H4 (cell line): ENCODE measurements around the gene UBXN10. TPM values are rescaled to one million over a fixed set of nuclear protein-coding genes. Genes with fewer than 3 reads are reported as not detected.

Source experiments
- DNase-seq: peaks from one replicate; pipeline ENCODE4 v3.0.0-alpha.2; 2015; ENCODE audit warnings: low spot score
- total RNA-seq: library from RNA; depleted of rRNA; stranded (reverse); fragments of >200 nt; shearing (Covaris generic); gene quantifications from 2 replicates; pipeline ENCODE4 v1.2.3, GENCODE V29; 2014; rRNA removed

The UBXN10 gene
- total RNA-seq, result not detected in 2 replicates

GRCh38 chr1:20185834-20186782 is at the start of gene UBXN10, which contains the start of gene PLA2G2C:
Gene UBXN10 (plus strand): TSS chr1:20186096. CDS start chr1:20190562, 4,466 bp downstream.
Gene PLA2G2C (minus strand): TSS chr1:20186518. CDS start chr1:20177363, 9,155 bp downstream.
- DNase-seq, result no peak

- DNase-seq, result no peak
These were observed 49.6 kb upstream of the UBXN10 start for GRCh38 chr1:20136249-20136648.

GRCh38 chr1:20137055-20137454 is 48.8 kb upstream of the UBXN10 start:
- no peak for DNase-seq

GRCh38 chr1:20137604-20138003 is 48.3 kb upstream of the UBXN10 start:
- DNase-seq, result no peak

GRCh38 chr1:20138346-20138745 is 47.5 kb upstream of the UBXN10 start:
- no peak for DNase-seq

GRCh38 chr1:20138961-20139550 is 46.8 kb upstream of the UBXN10 start, which contains the start of gene PLA2G2F:
Gene PLA2G2F (plus strand): TSS chr1:20139323. CDS start chr1:20139428, 105 bp downstream.
- no peak for DNase-seq

- no peak for DNase-seq
These were observed 45.9 kb upstream of the UBXN10 start for GRCh38 chr1:20139776-20140612.

GRCh38 chr1:20141001-20141400 is 44.9 kb upstream of the UBXN10 start:
- DNase-seq, result no peak

- DNase-seq, result no peak
These were observed 44.4 kb upstream of the UBXN10 start for GRCh38 chr1:20141466-20141865.

- no peak for DNase-seq
These were observed 43.7 kb upstream of the UBXN10 start for GRCh38 chr1:20142001-20142710.

GRCh38 chr1:20143318-20143717 is 42.6 kb upstream of the UBXN10 start:
- DNase-seq, result no peak

GRCh38 chr1:20143734-20144565 is 41.9 kb upstream of the UBXN10 start:
- no peak for DNase-seq

- no peak for DNase-seq
These were observed 37.9 kb upstream of the UBXN10 start for GRCh38 chr1:20147846-20148570.

GRCh38 chr1:20148571-20149500 is 37.1 kb upstream of the UBXN10 start:
- no peak for DNase-seq

- no peak for DNase-seq
These were observed 36.1 kb upstream of the UBXN10 start for GRCh38 chr1:20149601-20150325.

GRCh38 chr1:20150326-20150705 is 35.6 kb upstream of the UBXN10 start:
- DNase-seq, result no peak

- DNase-seq, result no peak
These were observed 34.9 kb upstream of the UBXN10 start for GRCh38 chr1:20150969-20151368.
